GM13977 (cell line): Measurements from ENCODE around the gene HSP90AA1.

Experiments
- DNase-seq: peaks from one replicate; pipeline ENCODE4 v3.0.0; 2012; ENCODE audit warnings: low spot score
- CTCF ChIP-seq: IDR thresholded peaks from 2 replicates; pipeline ENCODE4 v1.5.1; 2012; ENCODE audit warnings: mild to moderate bottlenecking, control low read depth; ENCODE audit not compliant: insufficient read depth; ENCODE audit errors: extremely low read depth, missing control alignments
- in situ Hi-C: fragments of 300-500 bp; cut with MboI; formaldehyde crosslinking; loops from one replicate; pipeline ENCODE4 v1.12.0; 2022; ENCODE audit warnings: low sequenced_read_pairs, low pct_unique_long_range_greater_than_20kb, mixed read lengths, inconsistent platforms; ENCODE audit not compliant: unreplicated experiment

The HSP90AA1 gene

GRCh38 chr14:102057480-102058114 is 29.2 kb downstream of the HSP90AA1 start:
- TF ChIP-seq CTCF, result no peak
- no peak for DNase-seq
- in situ Hi-C loops, result no loop called here

DNA sequence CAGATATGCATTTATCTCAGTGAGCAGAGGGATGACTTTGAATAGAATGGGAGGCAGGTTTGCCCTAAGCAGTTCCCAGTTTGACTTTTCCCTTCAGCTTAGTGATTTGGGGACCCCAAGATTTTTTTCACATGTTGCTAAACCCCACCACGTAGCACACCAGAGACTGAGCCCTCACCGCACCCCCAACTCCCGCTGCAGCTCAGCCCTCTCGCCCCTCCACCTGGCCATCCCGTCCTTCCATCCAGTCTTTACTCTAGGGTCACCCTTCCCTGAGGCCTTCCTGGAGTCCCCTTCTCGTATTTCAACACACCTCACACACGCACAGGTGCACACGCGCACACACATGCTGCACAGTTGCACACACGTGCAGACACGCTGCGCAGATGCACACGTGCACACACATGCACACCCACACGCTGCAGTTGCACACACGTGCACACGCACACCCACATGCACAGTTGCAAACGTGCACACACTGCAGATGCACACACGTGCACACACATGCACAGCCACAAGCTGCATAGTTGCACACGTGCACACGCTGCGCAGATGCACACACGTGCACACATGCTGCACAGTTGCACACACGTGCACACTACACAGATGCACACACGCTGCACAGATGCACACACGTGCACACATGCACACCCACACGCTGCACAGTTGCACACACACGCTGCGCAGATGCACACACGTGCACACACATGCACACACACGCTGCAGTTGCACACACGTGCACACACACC is 30.0 kb downstream of the HSP90AA1 start:
- DNase-seq, result no peak
- in situ Hi-C loops, result no loop called here
- TF ChIP-seq CTCF, result no peak

GRCh38 chr14:102055181-102055901 is 31.5 kb downstream of the HSP90AA1 start:
- DNase-seq, result no peak
- no peak for TF ChIP-seq CTCF
- in situ Hi-C loops, result no loop called here

GRCh38 chr14:102052522-102052921 is 34.3 kb downstream of the HSP90AA1 start:
- in situ Hi-C loops, result no loop called here
- no peak for TF ChIP-seq CTCF
- DNase-seq, result no peak

DNA sequence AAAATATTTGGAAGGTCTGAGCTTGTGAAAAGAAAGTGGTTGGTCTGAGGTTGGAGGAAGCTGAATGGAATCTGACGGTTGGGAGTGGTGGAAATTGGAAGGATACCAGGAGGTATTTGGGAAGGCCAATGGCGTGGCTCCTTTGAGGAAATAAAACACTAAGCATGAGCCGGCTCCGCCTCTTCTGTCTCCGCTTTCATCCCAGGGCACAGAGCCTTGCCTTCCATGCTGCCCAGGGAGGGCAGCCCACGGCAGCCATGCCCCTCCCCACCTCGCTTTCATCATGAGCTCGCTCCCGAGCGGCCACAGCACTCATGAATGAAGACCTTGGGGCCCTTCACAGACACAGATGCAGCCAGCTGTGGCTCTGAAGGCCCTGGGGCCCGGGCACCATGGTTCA is 36.2 kb downstream of the HSP90AA1 start:
- TF ChIP-seq CTCF, result no peak

GRCh38 chr14:102050026-102050405 is 36.8 kb downstream of the HSP90AA1 start:
- no peak for DNase-seq
- in situ Hi-C loops, result no loop called here
- no peak for TF ChIP-seq CTCF

More for the DNA sequence above, 36.2 kb downstream of the HSP90AA1 start:
- in situ Hi-C loops, result no loop called here
- DNase-seq, result no peak
